NCI-H2107 treated with DMSO at 0.1 percent for 48 hours (cell line): ENCODE measurements around the gene C1QTNF2.

ENCODE experiments used
- DNase-seq: peaks from one replicate; lab custom pipeline; 2025; ENCODE audit not compliant: unreplicated experiment; lab: John Stamatoyannopoulos, UW

C1QTNF2 gene, protein sequence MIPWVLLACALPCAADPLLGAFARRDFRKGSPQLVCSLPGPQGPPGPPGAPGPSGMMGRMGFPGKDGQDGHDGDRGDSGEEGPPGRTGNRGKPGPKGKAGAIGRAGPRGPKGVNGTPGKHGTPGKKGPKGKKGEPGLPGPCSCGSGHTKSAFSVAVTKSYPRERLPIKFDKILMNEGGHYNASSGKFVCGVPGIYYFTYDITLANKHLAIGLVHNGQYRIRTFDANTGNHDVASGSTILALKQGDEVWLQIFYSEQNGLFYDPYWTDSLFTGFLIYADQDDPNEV

DNA sequence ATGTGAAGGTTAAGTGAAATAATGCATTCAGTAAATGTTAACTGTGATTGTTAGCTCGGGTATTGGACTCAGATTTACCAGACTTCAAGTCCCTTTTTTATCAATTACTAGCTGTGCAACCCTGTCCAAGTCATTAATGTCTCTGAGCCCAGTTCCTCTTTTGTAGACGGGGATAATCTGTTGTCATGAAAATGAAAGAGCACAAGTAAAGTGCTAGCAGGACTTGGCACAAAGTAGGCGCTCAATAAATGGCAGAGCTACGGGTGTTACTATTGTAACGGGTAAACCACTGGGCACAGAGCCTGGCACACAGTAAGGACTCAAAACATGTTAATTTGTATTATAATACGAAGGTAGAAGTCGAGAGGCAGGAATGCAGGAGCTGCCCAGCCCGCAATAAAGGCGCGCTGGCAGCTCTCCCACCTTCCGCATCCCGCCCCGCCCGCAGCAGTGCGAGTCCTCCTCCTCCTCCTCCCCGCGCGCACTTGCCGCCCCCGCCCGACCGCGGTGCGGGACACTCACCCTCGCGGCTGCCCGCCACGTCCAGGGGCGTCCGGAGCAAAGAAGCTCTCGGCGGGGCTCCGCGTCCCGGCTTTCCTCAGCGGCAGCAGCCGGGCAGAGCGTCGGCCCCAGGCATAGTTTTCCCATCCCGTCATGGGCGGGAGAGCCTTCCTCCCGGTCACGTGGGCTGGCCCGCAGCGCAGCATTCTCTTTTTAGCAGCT lies at the start of gene C1QTNF2:
Gene C1QTNF2 (minus strand): TSS at position 637 of the 723 bp plus-strand sequence. CDS start 15,615 bp downstream, outside the sequence.
- DNase-seq = no peak

DNA sequence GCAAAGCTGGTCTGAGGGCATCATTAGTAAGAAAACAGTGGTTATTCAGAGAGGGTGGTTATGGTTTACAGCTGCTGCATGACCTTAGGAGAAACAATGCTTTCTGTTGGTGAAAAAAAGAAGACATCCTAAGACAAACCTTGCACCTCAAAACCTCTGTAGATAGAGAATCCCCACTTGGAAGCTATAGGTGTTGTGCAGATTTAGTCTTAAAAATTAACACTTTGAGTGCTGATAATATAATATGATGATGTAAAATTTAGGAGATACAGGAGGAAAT lies 49.8 kb upstream of the C1QTNF2 start:
- DNase-seq = no peak

DNA sequence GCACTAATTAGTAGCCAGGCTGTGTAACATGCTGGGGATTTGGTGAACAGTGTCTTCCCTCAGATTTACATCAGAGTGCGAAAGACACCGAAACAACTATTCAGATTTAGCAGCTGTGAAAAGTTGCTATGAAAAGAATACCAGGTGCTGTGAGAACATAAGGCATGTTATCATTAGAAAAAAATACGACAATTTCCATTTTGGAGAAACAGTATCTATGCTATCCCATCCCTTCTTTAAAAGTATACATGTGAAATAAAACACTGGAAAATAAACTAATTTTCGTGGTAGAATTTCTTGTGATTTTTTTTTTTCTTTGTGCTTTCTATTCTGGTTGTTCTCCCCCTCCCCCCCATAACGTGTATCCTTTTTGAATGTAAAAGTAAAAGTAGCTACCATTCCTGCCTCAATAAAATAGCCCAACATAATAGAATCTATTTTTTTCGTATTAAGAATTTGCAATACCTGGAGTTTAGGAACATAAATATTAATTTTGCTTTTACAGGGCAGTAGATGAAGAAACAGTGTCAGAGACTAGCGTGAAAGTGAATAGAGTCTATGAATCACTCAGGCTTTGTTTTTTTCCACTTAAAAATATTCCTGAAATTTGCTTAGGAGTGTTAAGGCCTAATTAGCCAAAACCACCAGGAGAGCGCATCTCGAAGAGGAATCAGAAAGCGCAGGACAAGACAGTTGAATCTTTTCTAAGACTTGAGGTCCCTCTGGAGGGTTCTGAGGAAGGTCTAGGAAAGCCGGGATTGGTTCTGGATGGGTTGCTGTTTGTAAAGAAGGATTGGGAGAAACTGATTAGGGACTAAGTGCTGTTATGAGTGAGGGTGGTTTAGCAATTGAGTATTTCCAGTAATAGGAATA lies 49.3 kb upstream of the C1QTNF2 start:
- no peak for DNase-seq

GRCh38 chr5:160418561-160419457 lies 48.4 kb upstream of the C1QTNF2 start, which contains the start of gene SLU7:
Gene SLU7 (minus strand): TSS chr5:160419081. CDS start chr5:160415294, 3,787 bp downstream.
- DNase-seq = peak; percentile 80

GRCh38 chr5:160399402-160400353 lies 29.3 kb upstream of the C1QTNF2 start, which contains the start of gene FAM200C:
Gene FAM200C (minus strand): TSS chr5:160400054. CDS start chr5:160395490, 4,564 bp downstream.
- DNase-seq = peak; percentile 82

DNA sequence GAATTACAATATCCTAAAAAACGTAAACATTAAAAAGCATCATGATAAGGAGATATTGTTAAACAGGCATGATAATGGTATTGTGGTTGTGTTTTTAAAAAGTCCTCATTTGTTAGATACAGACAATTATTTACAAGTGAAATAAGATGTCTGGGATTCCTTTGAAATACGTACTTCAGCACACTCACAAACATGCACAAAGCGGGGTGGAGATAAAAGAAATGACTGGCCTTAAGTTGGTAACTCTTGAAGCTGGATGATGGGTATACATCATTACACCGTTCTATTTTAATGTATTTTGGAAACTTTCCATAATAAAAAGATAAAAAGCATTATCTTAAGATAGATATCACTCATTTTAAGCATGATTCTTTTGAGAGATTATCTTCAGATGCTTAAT lies 28.4 kb upstream of the C1QTNF2 start:
- DNase-seq = no peak

DNA sequence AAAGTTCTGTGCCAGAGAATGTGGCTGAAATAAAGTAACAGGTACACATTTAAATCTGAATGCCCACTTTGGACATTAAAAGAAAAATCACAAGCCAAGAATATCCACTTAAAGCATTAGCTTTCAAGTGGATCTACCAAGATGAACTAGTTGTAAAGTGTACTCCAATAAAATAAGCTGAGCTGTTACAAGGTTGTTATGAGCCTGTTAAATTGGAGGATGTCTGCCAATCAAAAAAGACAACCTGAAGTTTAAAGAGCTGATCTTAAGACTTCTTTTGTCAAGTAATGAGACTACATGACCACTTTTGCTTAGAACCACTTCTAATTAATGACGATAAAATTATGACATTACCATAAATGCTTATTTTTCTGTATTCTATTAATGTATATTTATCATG lies 27.1 kb upstream of the C1QTNF2 start:
- no peak for DNase-seq

GRCh38 chr5:160395111-160395510 lies 24.7 kb upstream of the C1QTNF2 start:
- no peak for DNase-seq

DNA sequence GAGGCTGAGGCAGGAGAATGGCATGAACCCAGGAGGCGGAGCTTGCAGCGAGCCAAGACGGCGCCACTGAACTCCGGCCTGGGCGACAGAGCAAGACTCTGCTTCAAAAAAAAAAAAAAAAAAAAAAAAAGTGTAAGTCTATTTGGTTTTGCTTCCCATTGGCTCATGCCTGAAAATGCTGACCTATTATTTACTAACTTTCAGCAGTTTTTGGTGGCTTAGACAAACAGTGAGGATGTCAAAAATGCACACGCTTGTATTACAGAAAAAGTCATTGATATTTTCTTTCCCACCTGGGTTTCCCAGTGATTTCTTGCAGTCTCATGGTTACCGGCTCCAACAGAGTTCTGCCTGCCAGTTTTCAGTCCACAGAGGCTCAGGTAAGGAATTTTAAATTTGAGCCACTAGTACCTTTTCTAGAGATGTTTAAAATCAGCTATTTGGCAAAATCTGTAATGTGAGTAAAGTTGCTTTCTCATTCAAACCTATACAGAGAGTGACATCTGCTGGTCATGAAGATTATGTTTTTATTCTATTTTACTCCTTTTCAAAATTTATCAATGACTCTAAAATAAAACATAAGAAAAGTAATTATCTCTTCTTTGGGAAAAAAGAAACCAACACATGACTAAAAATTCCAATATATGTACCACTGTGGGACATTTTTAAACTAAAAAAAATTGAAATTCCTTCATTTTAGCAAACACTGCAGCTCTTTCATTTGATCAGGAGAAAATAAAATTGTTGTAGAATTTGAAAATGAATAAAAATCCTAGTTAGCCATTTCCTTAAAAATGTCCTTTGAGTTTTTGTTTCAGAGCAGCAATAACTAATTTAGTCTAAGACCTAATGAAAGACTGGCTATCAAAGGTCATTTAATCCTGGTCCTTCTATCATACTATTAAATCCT lies 20.6 kb upstream of the C1QTNF2 start:
- DNase-seq = no peak

GRCh38 chr5:160387445-160387844 lies 17.0 kb upstream of the C1QTNF2 start:
- no peak for DNase-seq

GRCh38 chr5:160385496-160385895 lies 15.1 kb upstream of the C1QTNF2 start:
- no peak for DNase-seq

DNA sequence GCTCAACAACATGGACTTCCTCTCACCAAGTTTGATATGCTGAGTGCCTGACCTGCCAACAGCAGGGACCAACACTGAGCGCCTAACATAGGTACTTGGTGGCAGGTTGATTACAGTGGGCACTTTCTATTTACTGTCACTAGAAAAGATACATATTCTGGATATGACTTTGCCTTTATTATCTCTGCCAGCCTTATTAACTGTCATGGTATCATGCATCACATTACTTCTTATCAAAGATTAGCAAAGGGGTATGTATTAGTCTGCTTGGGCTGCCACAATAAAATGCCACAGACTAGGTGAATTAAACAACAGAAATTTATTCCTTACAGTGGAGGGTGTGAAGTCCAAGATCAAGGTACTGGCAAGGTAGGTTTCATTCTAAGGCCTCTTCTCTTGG lies 14.3 kb upstream of the C1QTNF2 start:
- no peak for DNase-seq

GRCh38 chr5:160382346-160382745 lies 11.9 kb upstream of the C1QTNF2 start:
- DNase-seq = peak; percentile 32

- DNase-seq = no peak
Measured at GRCh38 chr5:160380041-160380440, 9.6 kb upstream of the C1QTNF2 start.

DNA sequence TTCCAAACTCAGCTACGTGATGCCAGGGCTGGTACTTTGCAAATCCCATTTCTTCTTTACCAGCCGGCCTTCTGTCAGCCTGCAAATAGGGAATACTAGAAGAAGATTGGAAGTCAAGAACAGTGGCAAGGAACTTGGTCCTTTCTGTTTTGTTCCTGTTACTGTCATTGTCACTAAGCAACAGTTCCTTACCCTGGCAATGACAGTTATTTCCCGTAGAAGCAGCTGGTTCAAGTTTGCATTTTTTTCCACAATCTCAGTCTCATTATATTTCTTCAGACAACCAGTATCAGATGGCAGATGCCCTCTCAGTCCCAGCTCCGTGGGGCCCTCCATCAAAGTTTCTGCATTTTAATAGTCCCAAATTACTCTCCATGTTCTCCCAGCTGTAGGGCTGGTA lies 9.1 kb upstream of the C1QTNF2 start:
- DNase-seq = no peak

DNA sequence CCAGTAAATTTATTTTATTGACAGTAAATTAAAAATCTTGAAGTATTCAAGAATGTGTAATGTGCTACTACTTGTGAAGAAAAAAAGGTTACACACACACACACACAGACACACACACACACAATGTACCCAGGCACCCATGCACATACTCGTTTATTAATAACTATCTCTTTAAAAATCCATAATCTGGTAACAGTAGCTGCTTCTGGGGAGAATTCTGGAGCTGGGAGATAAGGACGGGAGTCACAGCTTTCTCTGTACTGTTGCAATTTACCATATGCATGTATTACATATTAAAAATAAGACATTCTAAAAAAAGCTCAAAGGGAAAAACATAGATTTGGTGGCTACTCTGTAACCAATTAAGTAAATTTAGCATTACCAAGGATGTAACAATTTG lies 7.9 kb upstream of the C1QTNF2 start:
- DNase-seq = no peak

DNA sequence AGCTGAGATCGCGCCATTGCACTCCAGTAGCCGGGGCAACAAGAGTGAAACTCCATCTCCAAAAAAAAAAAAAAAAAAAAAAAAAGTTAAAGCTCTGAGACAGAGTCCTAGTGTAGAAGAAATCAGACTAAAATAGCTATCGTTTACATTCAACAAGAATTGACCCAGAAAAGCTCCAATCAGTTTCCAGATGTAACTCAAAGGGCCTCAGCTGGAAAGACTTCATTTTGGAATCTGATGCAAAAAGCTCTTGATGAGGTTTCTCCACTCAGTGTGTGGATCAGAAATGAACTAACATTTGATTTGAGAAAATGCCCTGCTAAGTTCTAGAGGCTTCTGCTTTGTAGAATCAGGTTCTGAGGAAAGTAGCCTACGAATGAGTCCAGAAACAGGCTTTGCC lies 7.2 kb upstream of the C1QTNF2 start:
- DNase-seq = no peak

DNA sequence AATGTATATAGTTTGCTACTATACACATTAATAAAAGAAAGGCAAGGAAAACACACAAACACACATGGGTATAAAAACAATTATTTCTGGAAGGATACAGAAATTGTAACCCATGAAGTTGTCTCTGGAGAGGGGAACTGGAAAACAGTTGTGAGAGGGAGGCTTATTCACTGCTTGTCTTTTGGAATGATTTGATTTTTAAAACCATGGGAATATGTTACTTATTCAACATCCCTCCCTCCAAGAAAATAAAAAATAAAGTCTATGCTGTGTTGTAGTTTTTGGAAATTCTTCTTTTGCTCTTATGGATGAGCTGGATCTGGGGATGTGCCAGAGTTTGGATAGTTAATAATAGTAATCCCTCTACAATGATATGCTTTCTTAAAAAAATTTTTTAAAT lies 6.0 kb upstream of the C1QTNF2 start:
- DNase-seq = no peak
